Endometrial microvascular endothelial cells (primary cell): ENCODE results near the gene GRPEL2. TPM values are rescaled to one million over a fixed set of nuclear protein-coding genes. Genes with fewer than 3 reads are reported as not detected.

ENCODE experiments used
- in situ Hi-C: cut with HindIII; loops from 2 replicates; pipeline ENCODE4 v1.10.0; 2017; ENCODE audit warnings: low sequenced_read_pairs, low pct_unique_long_range_greater_than_20kb; ENCODE audit errors: inconsistent ontology term
- total RNA-seq: library from RNA; depleted of rRNA; stranded (reverse); fragments of >200 nt; gene quantifications from one replicate; pipeline ENCODE4 v1.2.3, GENCODE V29; 2015; ENCODE audit errors: inconsistent ontology term

Gene GRPEL2, protein sequence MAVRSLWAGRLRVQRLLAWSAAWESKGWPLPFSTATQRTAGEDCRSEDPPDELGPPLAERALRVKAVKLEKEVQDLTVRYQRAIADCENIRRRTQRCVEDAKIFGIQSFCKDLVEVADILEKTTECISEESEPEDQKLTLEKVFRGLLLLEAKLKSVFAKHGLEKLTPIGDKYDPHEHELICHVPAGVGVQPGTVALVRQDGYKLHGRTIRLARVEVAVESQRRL
- total RNA-seq: 9.5 TPM

DNA sequence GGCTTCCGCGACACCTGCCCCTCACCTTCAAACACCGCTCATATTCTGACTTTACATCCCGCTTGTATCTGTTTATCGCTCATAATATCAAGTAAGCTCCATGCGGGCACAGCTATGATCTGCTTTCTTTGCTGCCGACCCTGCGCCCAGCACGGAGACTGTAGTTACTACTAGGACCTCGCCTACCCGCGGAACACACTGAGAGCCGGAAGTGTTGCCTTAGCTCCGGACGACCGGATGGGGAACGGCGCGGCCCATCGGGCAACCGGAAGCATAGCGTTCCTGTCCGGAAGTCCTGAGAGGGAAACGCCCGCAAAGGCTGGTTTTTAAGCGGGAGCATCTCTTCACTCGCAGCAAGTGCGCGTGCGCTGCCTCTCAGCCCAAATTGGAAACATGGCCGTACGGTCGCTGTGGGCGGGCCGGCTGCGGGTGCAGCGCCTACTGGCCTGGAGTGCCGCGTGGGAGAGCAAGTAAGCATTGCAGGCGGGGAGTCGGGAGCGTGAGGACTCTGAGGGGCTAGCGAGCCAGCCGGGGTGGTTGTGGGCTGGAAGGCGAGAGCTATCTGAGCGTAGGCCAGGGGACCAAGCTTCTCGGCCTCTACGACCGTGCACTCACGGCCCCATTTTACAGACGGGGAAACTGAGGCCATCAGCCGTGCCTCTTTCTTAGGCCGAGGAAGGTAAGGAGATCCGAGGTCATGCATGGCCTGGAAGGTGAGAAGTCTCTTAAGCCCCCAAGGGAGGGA, at the start of gene GRPEL2:
Gene GRPEL2 (plus strand): TSS at position 353 of the 745 bp plus-strand sequence. CDS start 41 bp downstream, at position 394.
- in situ Hi-C loops: no loop called here

DNA sequence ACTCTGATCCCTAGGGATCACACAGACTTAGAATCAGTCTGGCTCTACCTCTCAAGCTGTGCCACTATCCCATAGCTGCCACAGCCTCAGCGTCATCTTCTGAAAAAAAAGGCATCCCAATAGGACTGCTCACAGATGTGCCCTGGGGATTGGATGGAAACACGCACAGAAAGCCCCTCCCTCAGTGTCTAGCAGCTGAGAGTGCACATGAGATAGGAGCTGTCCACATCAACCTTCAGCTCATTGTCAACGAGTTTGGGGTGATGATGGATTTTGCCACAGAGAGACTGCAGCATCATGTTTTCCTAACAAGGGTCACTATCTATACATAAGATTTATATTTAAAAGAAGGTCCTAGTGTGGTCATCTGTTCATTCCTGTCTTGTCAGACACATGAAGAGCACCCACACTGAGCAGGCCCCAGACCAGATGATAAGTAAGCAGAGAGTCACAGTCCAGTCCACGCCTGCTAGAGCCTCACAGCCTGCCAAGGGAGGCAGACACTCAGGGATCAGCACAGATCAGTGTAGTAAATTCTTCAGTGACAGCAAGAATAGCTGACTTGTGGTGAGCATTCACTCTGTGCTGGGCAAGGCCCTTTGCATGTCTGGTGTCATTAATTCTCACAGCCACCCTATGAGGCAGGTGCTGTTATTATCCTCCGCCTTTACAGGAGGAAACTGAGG, 47.8 kb upstream of the GRPEL2 start:
- in situ Hi-C loops: no loop called here

DNA sequence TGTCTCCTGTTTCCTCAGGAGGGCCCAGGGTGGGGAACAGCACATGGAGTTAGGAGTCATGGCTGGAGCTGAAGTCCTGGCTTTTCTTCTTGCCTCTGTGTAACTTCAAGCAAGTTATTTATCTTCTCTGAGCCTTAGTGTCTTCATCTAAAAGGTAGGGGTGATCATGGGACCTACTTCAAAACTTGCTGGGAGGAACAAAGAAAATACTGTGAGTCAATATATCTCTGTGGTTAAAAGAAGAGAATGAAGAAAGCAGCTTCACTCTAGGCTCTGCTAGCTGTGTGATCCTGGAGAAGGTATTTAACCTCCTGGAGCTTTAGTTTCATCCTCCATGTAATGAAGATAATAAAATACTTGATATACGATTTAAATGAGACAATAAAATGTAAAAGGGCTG, 47.1 kb upstream of the GRPEL2 start:
- in situ Hi-C loops: no loop called here

DNA sequence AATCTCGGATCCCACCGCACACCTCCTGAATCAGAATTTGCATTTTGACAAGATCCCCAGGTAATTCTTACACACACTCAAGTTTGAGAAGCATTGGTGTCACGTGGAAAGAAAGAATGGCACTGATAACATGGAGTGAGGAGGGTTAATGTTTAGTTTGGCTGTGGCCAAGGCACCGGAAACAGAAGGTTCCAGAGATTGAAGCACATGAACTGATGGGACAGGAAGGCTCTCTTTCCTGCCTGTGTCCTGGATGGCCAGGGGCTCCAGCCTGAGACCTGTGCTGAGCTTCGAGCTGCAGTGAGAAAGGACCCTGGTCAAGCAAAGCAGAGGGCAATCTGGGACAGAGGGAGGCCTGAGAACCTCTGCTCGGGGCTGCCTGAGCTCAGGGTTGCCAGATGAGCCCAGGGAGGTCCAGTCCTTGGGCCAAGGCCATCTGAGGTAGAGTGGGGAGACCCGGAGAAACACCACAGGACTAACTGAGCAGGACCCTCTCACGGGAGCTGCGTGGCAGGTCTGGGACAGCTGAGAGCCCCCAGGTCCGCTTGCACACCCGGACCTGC, 46.4 kb upstream of the GRPEL2 start:
- in situ Hi-C loops: no loop called here

DNA sequence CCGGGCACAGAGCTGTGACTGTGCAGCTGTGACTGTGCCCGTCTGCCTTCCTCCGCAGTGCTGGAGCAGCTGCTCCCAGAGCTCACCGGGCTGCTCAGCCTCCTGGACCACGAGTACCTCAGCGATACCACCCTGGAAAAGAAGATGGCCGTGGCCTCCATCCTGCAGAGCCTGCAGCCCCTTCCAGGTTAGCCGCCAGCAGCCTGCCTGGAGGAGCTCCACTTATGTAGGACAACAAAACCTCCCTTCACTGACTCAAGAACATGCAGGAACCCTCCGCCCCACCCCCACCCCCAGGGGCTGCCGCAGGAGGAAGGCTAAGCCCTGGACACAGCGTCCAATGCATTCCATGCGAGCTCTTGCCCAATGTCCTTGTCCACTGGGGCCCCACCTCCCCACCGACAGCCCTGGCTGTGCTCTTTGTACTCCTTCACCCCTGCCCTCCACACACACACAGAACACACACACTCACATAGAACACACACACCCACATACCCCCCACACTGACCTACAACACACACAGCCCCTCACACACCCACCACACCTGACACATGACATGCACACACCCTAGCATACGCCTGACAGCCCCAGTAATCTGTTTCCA, 45.7 kb upstream of the GRPEL2 start:
- in situ Hi-C loops: no loop called here

DNA sequence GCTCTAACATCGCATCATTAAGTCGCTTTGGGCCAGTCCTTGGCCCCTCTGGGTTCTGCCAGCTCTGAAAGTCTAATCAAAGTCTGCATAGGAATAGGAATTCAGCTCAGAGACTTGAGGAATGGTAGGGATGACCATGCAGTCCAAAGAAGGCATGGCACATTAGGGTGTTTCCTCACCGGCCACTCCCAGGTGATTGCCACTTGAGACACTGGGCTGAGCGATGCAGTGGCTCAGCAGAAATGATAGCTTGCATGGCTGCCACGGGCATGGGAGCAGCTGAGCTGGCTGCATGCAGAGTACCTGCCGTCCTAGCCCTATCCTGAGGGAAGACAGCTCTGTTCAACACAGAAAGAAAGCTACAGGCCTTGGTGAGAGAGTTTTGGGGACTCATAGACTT, 44.9 kb upstream of the GRPEL2 start:
- in situ Hi-C loops: no loop called here

DNA sequence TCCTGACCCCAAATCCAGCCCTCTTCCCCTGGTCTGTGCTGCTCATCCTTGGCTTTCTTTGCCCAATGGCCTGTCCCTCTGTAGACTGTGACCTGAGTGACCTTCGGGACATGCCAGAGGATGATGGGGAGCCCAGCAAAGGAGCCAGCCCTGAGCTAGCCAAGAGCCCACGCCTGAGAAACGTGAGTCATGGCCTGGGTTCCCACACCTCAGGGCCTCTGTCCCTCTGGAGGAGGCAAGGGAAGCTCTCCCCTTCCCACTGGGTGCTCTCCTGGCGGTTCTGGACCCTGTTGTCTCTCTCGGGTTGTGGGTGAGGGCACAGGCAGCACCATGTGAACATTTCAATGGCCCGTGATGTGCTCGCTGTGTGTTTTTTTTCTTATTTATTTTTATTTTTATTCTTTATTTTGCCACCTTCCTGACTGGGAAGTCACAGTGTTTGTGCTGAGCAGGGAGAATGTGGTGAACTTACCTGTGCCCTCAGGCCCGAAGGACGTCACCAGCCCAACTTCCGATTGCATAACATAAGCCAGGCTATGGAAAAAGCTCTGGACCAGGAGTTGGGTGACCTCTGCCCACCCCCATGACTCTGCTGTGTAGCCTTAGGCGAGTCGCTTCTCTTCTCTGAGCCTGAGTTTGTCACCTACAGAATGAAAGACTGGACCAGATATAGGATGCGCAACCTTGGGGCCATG, 44.1 kb upstream of the GRPEL2 start:
- in situ Hi-C loops: no loop called here

DNA sequence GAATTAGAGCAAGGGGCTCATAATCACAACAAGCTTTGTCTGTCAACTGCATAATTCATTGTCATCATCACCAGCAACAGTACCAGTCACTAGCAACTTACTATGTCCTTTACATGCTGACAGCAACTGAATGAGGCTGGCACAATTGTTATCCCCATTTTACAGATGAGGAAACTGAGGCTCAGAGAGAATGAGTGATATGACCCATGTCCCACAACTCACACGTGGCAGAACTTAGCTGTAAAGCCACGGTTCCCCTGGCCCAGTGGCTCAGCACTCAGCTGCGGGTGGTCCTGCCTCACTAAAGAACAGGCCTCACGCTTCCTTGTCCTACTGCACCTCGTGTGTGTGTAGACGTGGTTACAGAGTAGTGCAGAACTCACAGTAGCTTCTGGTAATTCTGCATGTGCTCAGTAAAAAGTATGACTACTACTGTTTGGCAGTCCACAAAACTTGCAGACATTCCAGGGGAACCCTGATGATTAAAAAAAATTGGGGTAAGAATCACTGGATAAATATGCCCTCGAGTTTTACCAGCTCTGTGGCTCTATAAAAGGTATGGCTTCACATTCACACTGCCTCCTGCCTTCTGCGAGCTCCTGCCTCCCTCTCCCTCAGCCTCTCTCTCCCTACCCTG, 43.4 kb upstream of the GRPEL2 start:
- in situ Hi-C loops: no loop called here

DNA sequence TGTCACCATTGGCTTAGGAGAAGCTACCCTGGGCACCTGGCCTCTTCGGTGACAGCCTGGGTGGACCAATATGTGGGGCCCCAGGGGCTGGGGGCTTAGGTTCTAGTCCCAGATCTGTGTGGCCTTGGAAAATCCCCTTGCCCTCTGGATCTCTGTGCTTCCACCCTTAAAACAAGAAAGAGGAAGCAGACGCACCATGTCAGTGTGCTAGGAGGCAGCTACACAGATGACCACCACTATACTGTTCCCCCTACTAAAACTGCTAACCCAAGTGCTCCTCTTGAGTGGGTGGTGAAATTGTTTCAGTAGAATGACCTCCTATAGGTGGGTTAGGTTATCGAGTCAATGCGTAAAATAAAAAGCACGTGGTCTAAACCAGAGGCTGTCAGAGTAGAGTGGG, 42.7 kb upstream of the GRPEL2 start:
- in situ Hi-C loops: no loop called here

DNA sequence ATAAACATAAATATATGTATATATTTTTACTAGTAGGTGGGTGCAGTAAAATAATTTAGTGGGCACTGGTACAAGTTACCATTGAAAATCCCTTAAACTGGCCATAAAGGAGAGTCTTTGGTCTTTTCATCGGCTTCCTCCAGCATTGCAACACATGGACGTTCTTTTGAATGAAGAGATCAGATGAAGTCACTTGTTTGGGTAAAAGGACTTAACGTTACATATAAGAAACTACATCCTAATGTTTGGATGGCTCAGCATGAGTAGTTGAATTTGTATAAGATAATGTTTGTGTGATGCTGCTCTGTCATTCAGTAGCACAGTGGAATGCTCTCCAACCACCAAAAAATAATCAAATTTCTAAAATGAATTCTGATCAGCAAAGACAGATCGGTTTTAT, 42.1 kb upstream of the GRPEL2 start:
- in situ Hi-C loops: no loop called here

DNA sequence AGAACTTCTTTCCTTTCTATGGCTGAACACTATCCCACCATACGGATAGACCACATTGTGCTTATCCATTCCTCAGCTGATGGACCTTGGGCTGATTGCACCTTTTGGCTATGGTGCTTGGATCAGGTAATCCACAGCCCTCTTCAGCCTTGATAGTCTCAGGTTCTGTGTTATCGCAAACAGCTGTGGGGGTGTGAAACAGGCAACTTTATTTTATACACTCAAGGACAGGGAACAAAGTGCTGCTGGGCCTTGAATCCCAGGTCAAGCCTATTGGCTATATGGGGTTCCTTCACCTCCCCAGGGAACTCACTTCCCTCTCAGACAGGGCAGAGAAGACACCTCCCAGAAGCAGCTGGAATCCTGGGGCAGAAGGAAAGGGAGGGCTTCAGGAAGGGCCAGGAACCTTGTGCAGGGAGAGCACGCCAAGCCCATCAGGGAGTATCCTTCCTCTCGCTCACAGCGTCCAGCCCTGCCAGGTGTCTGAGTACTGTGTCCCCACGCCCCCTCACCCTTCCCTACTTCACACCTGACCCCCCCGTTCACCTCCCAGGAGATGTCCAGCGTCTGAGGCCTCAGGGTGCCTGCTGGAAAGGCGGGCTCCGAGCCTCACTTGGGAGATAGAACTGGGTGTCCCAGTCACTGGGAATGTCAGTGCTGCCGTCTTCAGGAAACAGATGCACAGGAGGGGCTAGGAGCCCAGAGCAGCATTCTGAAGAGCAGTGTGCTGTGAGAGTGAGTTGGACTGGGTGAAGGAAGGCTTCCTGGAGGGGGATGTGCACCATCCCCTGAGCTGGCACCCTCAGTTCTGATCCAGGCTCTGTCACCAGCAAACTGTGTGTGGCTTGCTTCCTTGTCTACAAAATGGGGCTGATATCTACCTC, 40.9 kb upstream of the GRPEL2 start:
- in situ Hi-C loops: no loop called here

DNA sequence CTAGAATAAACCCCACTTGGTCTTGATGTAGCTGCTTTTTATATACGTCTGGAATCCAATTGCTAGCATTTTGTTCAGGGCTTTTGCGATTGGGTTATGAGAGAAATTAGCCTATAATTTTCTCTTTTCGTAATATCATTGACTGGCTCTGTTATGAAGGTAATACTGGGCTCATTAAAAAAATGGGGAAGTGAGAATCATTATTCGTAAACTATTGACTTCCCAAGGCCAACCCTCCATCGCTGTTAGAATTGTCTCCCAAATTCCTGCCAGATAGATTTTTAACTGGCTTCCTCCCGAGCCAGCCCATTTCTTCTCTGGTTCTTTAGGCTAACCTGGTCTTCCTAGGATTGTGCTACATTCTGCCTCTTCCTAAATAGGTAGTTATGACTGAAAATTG, 35.9 kb upstream of the GRPEL2 start:
- in situ Hi-C loops: no loop called here

DNA sequence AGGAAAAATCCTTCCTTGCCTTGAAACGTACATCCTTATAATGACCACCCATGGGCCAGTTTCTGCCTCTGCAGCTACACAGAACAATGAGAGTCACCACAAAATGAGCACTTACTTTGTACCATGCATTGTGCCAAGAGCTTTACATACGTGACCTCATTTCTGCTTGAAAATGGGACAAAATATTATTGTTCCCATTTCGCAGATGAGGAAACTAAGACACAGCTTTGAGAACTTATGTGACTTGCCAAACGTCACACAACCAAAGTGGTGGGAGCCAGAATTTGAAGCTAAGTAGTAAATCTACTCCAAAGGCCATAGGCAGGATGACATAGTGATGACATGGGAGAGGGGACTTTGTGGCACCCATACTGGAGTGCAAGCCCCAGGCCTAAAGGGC, 34.8 kb upstream of the GRPEL2 start:
- in situ Hi-C loops: no loop called here

DNA sequence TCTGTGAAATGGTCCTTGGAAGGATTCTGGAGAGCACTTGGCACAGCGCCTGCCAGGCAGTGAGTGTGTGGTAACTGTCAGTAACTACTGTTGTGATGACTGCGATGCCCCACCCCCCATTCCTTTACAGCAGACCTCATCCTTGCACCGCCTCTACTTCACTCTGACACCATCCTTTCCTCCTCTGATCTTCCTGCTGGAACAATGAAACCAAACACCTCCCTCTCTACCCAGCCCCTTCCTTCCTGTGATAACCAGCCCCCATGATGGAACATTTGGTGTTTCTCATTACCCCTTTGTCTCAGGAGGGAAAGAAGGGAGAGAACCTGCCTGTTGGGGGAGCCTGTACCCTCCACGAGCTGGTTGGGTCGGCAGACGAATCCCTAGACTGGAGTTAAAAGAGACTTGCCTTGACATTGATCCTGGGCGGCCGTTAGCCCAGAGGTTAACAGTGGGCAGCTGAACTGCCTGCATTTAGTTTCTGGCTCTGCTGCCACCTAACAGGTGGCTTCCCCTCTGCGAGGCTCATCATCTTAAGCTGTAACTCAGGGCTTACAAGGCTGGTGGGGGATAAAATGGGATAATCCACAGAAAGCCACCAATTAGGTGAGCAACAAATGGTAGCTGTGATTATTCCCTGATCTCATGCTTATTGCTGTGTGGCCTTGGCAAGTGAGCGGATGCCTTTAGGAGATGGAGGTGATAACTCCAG, 34.2 kb upstream of the GRPEL2 start:
- in situ Hi-C loops: no loop called here

DNA sequence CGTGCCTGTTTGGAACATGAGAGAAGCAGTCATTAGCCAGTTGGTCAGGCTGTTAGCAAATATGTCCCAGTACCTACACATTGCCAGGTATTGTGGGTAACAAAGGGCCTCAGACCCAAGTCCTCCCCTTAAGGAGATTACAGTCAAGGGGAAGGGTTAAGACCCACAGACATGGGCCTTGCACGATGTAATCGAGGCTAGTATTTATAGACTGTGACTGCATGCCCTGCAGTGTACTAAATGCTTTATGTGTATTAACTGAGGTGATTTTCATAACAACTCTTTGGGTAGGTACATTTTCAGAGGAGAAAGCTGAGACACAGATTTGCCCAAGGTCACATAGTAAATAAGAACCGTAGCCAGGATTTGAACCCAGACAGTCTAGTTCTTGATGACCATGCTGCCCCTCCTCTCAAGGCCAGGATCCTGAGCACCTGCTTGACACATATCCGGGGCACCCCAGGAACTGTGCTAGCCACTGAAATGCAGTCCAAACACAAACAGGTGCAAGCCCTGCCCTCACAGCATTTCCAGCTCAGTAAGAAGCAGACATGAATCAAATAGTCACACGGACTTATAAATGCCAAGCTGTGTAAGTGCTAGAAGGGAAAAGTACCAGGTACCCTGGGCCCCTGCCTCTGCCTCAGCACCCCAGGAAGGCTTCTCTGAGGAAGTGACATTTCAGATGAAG, 32.0 kb upstream of the GRPEL2 start:
- in situ Hi-C loops: no loop called here

DNA sequence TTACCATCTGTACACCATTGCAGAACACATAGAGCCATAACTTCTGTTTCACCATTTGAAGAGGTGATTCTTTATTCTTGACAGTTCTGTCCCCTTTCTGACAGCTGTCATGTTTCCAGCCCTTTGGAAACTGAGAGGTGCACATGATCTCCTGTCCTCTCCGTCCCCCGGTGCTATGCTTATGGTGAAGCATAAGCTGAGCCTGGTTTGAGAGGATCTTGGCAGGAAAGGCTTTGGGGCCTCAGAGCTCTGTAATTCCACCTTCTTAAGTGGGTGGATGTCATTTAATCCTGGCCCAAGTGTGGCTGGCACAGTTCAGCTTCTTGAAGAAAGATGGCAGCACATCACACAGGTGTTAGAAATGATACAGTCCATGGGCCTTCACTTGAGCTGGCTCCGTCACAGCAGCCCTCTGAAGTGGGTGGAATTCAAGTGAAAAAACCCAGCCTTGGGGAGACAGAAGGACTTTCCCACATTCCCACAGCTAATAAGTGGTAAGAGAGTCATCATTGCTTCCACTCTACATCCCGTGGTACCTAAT, 30.7 kb upstream of the GRPEL2 start:
- in situ Hi-C loops: no loop called here
